Myocyte (in vitro differentiated cells): ENCODE results near the gene TCF25. TPM values are rescaled to one million over a fixed set of nuclear protein-coding genes. Genes with fewer than 3 reads are reported as not detected.
"Not testable (repeated sequence)": the region's sequence is repeated elsewhere in the genome, so short reads cannot be mapped to it uniquely, and the experiment has no call there.

ENCODE experiments used
- DNase-seq: peaks from one replicate; pipeline ENCODE4 v3.0.0-alpha.2; 2012; ENCODE audit warnings: low read depth
- polyA plus RNA-seq: library from polyadenylated mRNA; unstranded; fragments of >200 nt; gene quantifications from one replicate; pipeline ENCODE4 v1.2.1, GENCODE V29; 2012; ENCODE audit warnings: missing spikeins
- total RNA-seq: library from RNA; depleted of rRNA; stranded (reverse); fragments of >200 nt; gene quantifications from 2 replicates; pipeline ENCODE4 v1.2.3, GENCODE V29; 2014

TCF25 gene
- total RNA-seq: 169 and 183 TPM in 2 replicates
- 206 TPM for polyA plus RNA-seq

GRCh38 chr16:89873109-89873971 is at the start of gene TCF25:
TCF25 (plus strand) TSS chr16:89873592; CDS start chr16:89873668, 76 bp downstream.
- peak; percentile 89 for DNase-seq

DNA sequence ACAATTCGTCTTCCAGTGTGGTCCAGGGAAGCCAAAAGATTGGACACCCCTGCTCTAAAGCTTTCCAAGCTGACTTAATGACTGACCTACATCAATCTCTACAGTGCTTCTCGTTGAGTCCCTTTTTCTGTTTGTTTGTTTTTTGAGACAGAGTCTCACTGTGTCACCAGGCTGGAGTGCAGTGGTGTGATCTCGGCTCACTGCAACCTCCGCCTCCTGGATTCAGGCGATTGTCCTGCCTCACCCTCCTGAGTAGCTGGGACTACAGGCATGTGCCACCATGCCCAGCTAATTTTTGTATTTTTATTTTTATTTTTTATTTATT is 49.6 kb upstream of the TCF25 start:
- not testable (repeated sequence) for DNase-seq

GRCh38 chr16:89826531-89827382 is 46.6 kb upstream of the TCF25 start:
- no peak for DNase-seq

- peak; percentile 70 for DNase-seq
Observed at GRCh38 chr16:89827383-89828198, 45.8 kb upstream of the TCF25 start.

DNA sequence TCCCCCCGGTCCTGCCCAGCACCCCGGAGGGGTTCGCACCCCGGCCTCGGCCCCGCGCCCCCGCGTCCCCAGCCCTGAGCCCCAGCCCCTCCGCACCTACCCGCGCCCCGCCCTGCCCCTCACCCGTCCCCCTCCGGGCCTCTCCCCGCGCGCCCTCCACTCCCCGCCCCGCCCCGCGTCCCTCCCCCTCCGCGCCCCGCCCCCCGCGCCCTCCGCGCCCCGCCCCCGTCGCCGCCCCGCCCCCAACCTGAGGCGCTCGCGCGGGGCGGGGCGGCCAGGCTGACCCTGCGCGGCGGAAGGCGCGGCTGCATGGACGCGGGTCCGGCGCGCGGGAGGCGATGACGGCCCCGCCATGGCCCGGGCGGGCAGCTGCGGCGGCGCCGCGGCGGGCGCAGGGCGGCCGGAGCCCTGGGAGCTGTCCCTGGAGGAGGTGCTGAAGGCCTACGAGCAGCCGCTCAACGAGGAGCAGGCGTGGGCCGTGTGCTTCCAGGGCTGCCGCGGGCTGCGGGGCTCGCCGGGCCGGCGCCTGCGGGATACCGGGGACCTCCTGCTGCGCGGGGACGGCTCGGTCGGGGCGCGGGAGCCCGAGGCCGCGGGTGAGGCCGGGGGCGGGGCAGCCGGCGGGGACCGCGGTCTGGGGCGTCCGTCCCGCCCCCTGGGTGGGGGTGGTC is 45.1 kb upstream of the TCF25 start, which contains the start of gene SPIRE2:
Gene SPIRE2, plus strand, starts transcription at position 277 of the 671 bp plus-strand sequence. Its CDS starts 76 bp downstream, at position 353.
- DNase-seq: peak; percentile 82

- DNase-seq: no peak
Observed at GRCh38 chr16:89828870-89829629, 44.3 kb upstream of the TCF25 start.

- no peak for DNase-seq
Observed at GRCh38 chr16:89829630-89830437, 43.6 kb upstream of the TCF25 start.

DNA sequence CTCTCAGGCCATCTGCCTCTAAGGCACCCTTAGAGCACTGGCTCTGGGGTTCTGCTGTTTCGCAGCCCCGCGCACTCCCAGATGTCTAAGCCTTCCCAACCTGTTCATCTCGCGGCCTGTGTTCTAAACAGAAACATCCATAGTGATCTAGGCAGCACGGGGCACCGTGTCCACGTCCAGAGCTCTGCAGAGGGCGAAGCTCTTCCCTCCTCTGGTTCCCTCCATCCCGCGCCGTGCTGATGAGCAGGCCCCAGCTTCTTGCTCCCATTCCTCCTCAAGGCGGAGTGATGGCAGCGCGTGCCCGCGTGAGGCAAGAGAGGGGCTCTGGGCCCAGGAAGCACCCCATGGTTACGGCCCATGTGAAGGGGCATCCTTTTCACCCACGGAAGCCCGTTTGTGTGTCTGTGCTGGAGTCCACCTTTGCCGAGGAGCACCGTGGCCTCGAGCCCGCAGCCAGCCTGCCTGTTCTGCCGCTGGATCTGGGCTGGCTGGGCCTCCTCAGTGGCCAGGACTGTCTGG is 41.5 kb upstream of the TCF25 start:
- no peak for DNase-seq

GRCh38 chr16:89833664-89834363 is 39.6 kb upstream of the TCF25 start:
- DNase-seq: not testable (repeated sequence)

- not testable (repeated sequence) for DNase-seq
Observed at GRCh38 chr16:89834813-89835363, 38.5 kb upstream of the TCF25 start.

DNA sequence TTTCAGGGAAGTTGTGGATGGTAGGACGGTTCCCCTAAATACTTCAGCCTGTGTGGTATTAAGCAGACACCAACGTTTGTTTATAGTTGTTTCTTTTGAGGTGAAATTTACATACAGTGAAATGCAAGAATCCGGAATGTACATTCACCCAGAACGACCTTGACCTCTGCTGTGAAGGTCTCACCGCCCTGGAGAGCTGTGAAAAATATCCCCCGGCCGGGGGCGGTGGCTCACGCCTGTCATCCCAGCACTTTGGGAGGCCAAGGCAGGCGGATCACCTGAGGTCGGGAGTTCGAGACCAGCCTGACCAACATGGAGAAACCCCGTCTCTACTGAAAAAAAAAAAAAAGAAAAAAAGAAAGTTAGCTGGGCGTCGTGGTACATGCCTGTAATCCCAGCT is 36.9 kb upstream of the TCF25 start:
- not testable (repeated sequence) for DNase-seq

- DNase-seq: no peak
Observed at GRCh38 chr16:89837014-89837546, 36.3 kb upstream of the TCF25 start.

- DNase-seq: no peak
Observed at GRCh38 chr16:89841275-89841674, 32.1 kb upstream of the TCF25 start.

- no peak for DNase-seq
Observed at GRCh38 chr16:89842471-89843408, 30.7 kb upstream of the TCF25 start.

DNA sequence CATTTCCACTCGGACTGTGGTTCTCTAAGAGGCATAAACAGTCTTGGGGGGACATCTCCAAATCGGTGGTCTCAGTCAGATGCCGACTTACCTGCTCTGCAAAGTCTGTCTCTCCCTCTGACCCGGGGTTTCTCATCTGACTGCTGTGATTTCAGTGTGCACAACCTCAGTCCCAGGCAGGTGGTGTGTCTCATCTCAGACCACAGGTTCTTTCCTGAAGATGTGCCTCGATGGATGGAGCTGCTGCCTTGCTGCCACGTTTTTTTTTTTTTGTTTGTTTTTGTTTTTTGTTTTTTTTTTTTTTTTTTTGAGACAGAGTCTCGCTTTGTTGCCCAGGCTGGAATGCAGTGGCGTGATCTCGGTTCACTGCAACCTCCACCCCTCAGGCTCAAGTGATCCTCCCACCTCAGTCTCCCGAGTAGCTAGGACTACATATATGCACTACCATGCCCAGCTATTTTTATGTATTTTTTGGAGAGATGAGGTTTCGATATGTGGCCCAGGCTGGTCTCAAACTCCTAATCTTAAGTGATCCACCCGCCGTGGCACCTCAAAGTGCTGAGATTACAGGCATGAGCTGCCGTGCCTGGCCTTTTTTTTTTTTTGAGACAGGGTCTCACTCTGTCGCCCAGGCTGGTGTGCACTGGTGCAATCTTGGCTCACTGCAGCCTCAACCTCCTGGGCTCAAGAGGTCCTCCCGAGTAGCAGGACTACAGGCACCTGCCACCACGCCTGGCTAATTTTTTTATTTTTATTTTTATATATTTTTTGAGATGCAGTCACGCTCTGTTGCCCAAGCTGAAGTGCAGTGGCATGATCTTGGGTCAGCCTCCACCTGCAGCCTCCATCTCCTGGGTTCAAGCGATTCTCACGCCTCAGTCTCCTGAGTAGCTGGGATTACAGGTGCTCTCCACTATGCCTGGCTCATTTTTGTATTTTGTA is 29.7 kb upstream of the TCF25 start:
- DNase-seq: no peak
